C4-2B (cell line): ENCODE results near the gene EML5.

Experiments used
- H3K27ac ChIP-seq: fragments of 450-650 bp; 2 replicates; pipeline ENCODE4 v1.5.1; 2017
- ZFX ChIP-seq: fragments of 450-650 bp; IDR thresholded peaks from 2 replicates; pipeline ENCODE4 v1.6.1; 2017
- TF ChIP-seq, protein P1 (sequence below): fragments of 450-650 bp; conservative IDR thresholded peaks from 2 replicates; pipeline ENCODE4 v1.5.1; 2017; ENCODE audit warnings: mild to moderate bottlenecking

EML5 gene

DNA sequence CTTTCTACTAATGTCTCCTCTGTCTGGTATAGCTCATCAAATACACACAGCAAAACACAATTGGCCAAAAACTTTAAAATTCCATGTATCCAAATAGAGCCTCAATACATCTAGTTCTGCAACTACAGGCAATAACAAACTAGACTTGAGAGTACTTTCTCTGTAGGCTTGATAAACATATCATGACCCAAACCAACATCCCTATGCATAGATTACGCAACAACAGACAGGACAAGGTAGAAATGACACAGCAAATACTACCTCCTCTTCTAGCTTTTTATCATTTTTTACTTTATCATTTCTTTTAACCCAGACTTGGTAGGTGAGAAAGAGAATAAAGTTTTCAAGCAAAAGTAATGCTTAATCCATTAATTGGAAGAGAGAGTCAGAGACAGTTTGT, 41.8 kb downstream of the EML5 start:
- H3K27ac ChIP-seq: no peak overlapping the region
- TF ChIP-seq, protein P1, sequence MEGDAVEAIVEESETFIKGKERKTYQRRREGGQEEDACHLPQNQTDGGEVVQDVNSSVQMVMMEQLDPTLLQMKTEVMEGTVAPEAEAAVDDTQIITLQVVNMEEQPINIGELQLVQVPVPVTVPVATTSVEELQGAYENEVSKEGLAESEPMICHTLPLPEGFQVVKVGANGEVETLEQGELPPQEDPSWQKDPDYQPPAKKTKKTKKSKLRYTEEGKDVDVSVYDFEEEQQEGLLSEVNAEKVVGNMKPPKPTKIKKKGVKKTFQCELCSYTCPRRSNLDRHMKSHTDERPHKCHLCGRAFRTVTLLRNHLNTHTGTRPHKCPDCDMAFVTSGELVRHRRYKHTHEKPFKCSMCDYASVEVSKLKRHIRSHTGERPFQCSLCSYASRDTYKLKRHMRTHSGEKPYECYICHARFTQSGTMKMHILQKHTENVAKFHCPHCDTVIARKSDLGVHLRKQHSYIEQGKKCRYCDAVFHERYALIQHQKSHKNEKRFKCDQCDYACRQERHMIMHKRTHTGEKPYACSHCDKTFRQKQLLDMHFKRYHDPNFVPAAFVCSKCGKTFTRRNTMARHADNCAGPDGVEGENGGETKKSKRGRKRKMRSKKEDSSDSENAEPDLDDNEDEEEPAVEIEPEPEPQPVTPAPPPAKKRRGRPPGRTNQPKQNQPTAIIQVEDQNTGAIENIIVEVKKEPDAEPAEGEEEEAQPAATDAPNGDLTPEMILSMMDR: no peak
- TF ChIP-seq ZFX: no peak

DNA sequence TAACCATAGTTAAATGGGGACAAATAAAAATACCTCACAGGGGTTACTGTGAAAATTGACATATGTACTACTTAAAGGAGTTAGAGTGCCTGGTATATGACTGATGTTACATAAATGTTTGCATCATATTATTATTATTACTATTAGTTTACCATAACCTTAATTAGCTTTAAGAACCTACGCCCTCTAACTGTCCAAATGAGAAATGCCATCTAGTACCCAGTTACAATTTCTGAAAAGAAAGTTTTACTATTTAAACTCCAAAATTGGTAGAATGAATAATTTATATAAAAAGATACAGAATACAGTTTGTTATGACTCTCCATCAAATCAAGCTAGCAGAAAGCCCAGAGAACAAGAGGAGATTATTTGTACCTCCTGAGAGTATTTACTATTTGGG, 42.3 kb downstream of the EML5 start:
- no peak overlapping the region for H3K27ac ChIP-seq
- TF ChIP-seq, protein P1: peak; percentile 20; the same call in 1 of the 2 replicates
- no peak for TF ChIP-seq ZFX

DNA sequence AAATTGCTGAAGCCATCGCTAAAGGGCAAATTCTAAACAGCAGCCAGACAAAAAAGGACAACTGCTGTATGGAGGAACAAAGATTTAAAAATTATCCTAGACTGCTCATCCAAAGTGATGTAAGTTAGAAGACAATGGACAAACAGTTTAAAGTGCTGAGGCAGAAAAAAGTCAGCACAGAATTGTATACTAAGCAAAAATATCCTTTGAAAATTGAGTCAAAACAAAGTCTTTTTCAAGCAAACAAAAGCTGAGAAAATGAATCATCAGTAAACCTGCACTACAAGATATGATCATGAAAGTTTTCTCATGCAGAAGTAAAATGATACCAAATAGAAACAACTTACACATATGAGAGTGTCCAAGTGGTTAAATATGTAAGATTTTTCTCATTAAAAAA, 43.6 kb downstream of the EML5 start:
- H3K27ac ChIP-seq: no peak overlapping the region
- TF ChIP-seq, protein P1: no peak
- TF ChIP-seq ZFX: no peak

DNA sequence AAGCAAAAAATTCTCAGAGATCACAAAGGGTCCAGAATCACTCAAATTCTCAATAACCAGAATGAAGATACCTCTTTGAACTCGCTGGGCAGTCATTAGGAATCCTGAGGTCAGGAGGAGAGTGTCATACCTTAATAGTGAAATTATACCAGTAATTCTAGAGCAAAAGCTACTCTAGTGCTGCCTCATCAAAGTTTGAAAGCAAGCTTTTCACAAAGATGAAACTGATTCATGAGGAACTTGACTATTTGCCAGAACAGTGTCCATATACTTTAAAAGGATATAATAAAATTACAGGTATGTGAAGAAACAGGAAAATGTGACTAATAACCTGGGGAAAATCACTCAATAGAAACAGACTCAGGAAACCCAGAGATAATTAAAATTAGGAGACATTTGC, 44.5 kb downstream of the EML5 start:
- TF ChIP-seq, protein P1: no peak
- no peak for TF ChIP-seq ZFX

DNA sequence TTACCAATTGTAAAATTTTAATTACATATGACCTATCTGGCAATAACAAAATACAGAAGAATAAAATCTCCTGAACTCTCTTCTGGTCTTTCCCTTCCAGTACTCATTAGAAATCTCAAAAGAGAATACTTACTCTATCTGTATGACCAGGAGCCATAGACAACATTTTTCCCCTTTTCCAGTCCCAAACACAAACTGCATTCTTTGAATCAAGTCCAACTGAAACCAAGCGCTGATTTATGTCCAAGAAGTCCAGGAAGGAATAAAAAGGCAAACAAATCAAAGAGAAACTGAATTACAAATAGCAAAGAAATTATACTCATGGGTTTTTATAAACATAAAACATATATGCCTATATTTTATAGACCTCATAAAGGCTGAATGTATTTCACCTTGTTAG, 46.7 kb downstream of the EML5 start:
- TF ChIP-seq ZFX: no peak
- TF ChIP-seq, protein P1: no peak
- no peak overlapping the region for H3K27ac ChIP-seq

More for the DNA sequence above, 44.5 kb downstream of the EML5 start:
- no peak overlapping the region for H3K27ac ChIP-seq

DNA sequence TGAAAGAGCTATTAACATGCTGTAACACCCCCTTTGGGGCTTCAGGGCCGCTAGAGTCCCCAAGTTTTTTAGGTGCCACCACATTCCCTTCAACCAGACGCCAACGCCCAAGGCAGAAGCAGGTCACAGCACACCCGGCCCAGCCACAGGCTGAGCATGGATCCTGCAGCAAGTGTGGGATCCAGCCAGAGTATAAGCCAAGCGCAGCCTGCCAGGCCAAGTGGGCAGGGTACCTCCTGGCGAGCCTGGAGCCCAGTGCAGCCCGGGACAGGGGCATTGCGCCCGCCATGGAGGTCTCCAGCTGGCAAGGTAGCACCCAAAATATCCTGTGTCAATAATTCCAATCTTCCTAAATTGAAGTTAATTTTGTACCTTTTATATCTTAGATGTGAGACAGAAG, 55.5 kb downstream of the EML5 start:
- TF ChIP-seq, protein P1: no peak
- TF ChIP-seq ZFX: no peak
- H3K27ac ChIP-seq: no peak overlapping the region

DNA sequence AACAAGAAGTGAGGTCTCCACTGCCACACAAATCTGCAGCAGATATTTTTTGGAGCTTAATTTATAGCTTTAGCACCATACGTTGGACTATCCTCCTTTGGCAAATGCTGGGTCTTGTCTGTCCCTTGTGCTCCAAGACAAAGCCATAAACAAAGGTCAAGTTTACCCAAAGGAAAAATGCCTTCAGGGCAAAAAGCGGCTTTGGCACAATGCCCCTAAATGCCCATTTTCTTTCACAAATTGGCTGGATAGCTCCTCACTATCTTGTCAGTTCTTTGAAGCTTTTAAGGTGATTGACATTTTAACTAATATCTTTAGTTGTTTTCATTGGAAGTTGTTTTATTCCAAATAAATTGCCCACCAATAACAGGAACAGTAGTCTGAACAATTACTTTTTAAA, 59.6 kb downstream of the EML5 start:
- no peak overlapping the region for H3K27ac ChIP-seq

More for the DNA sequence above, 59.6 kb downstream of the EML5 start:
- TF ChIP-seq, protein P1: no peak
- TF ChIP-seq ZFX: no peak
